ENCODE measurements around the gene ELMOD2. TPM values are rescaled to one million over a fixed set of nuclear protein-coding genes. Genes with fewer than 3 reads are reported as not detected.

Gene ELMOD2
- total and polyA plus RNA-seq, 2 of the 13 experiments (the other 11 are each of a cell fraction or from before 2014, with no cell fraction given): 10.2 to 38.1 TPM

- CTCF ChIA-PET (ENCODE audit: low intra/inter-chr PET ratio, low total read pairs): no interaction called here
- Histone ChIP-seq H3K4me2 (ENCODE audit: low read depth, low read length) (peak overlapping the region; percentile 97), H2AFZ (ENCODE audit: low read length) (no peak overlapping the region), H3K27ac (ENCODE audit: extremely low read length, insufficient read depth, low read length) (no peak overlapping the region), H4K20me1 (ENCODE audit: insufficient read depth, low read length) (no peaks in the 10 kb centered on the region), H3K36me3 (replicated peaks in 1 of 2; ENCODE audit: control insufficient read depth in 1 of 2, insufficient read depth in 2 of 2, low read length in 2 of 2) (no peaks in the 10 kb centered on the region), H3K9ac (ENCODE audit: insufficient read depth, low read depth, low read length) (no peak overlapping the region), H3K4me3 (replicated peaks in 1 of 3; ENCODE audit: insufficient read depth in 1 of 3, low read depth in 2 of 3, low read length in 3 of 3) (peak overlapping the region; percentile 60 to 79 (median 71); a peak in 3 of 6 replicates), H3K4me1 (ENCODE audit: insufficient read depth, low read length) (peaks cover 27% of the 10 kb centered on the region), H3K27me3 (ENCODE audit: control insufficient read depth in 1 of 2, insufficient read depth in 2 of 2, low read length in 2 of 2) (peaks cover 6 to 48% of the 10 kb centered on the region in 2 experiments), H3K9me3 (ENCODE audit: low read length) (no peaks in the 10 kb centered on the region), H3K79me2 (ENCODE audit: insufficient read depth, low read length) (no peaks in the 10 kb centered on the region)
- in situ Hi-C loops (cut with HindIII; ENCODE audit: extremely low pct_ligation_motif_present, low pct_unique_long_range_greater_than_20kb) (no loop called here), intact Hi-C loops (cut with micrococcal nuclease; ENCODE audit: unreplicated experiment) (loop anchor here (5.0 kb wide), 1 partner anchor 42 kb away; no protein-coding TSS in a partner anchor)
- DNase-seq (ENCODE audit: low spot score) (no peak), ATAC-seq (no peak), FAIRE-seq (no peak)
- TF ChIP-seq HOXA5 (CRISPR knock-in tag; IDR thresholded peaks at IDR 0.05) (no peak), EZH2 (conservative IDR thresholded peaks at IDR 0.05; ENCODE audit: low read depth, low read length) (peak; percentile 32; the same call in 1 of the 2 replicates), HES4 (CRISPR knock-in tag; IDR thresholded peaks at IDR 0.05; ENCODE audit: borderline replicate concordance) (no peak), MED13 (CRISPR knock-in tag; IDR thresholded peaks at IDR 0.05) (no peak), PPARG (CRISPR knock-in tag; conservative IDR thresholded peaks at IDR 0.05) (no peak), ZKSCAN1 (IDR thresholded peaks at IDR 0.05; ENCODE audit: low read length) (no peak)
- TF ChIP-seq, protein P1, sequence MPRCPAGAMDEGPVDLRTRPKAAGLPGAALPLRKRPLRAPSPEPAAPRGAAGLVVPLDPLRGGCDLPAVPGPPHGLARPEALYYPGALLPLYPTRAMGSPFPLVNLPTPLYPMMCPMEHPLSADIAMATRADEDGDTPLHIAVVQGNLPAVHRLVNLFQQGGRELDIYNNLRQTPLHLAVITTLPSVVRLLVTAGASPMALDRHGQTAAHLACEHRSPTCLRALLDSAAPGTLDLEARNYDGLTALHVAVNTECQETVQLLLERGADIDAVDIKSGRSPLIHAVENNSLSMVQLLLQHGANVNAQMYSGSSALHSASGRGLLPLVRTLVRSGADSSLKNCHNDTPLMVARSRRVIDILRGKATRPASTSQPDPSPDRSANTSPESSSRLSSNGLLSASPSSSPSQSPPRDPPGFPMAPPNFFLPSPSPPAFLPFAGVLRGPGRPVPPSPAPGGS (CRISPR knock-in tag; IDR thresholded peaks at IDR 0.05): no peak
- BruUV-seq (replicated peaks): no TSS peak
- 44% methylated on average over 7 of the region's 7 CpGs for WGBS (ENCODE audit: low lambda C conversion rate)
- POLR2A ChIA-PET: no interaction called here
Observed at GRCh38 chr4:140569307-140569638, 45.3 kb downstream of the ELMOD2 start.

DNA sequence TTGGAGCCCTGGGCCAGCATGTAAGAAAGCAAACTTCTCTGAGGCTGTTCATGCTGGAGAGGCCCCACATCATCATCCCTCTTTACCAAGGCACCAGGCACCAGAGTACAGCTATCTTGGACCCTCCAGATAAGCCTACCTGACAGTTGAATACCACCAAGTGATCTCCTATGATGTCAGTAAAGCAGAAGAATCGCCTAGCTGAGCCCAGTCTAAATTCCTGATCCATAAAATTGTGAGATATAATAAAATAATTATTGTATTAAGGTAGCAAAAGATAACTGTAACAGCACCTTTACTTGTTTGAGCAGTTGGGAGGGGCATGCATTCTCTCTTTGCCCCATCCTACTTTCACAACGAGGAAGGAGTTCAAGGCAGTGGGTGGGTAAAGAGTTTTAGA is 47.7 kb downstream of the ELMOD2 start:
- BruUV-seq (replicated peaks): no TSS peak
- in situ Hi-C loops (cut with HindIII; ENCODE audit: extremely low pct_ligation_motif_present, low pct_unique_long_range_greater_than_20kb): no loop called here
- H4K20me1 ChIP-seq (ENCODE audit: insufficient read depth, low read length): no peaks in the 10 kb centered on the region
- no peak overlapping the region for H3K4me3 ChIP-seq (replicated peaks in 1 of 3; ENCODE audit: insufficient read depth in 1 of 3, low read depth in 2 of 3, low read length in 3 of 3)
- no peak for ATAC-seq
- no peak overlapping the region for H3K27ac ChIP-seq (ENCODE audit: extremely low read length, insufficient read depth, low read length)
- POLR2A ChIA-PET: no interaction called here
- no peak for DNase-seq (ENCODE audit: low spot score)
- peaks cover 6 to 46% of the 10 kb centered on the region in 2 experiments for H3K27me3 ChIP-seq (ENCODE audit: control insufficient read depth in 1 of 2, insufficient read depth in 2 of 2, low read length in 2 of 2)
- CTCF ChIA-PET (ENCODE audit: low intra/inter-chr PET ratio, low total read pairs): no interaction called here
- no peak overlapping the region for H3K4me2 ChIP-seq (ENCODE audit: low read depth, low read length)
- no peaks in the 10 kb centered on the region for H3K36me3 ChIP-seq (replicated peaks in 1 of 2; ENCODE audit: control insufficient read depth in 1 of 2, insufficient read depth in 2 of 2, low read length in 2 of 2)
- no peak for TF ChIP-seq RBM39 (IDR thresholded peaks at IDR 0.05; ENCODE audit: low read depth, low read length, poor library complexity, severe bottlenecking)
- peak; percentile 96 for TF ChIP-seq ZNF331 (CRISPR knock-in tag; IDR thresholded peaks at IDR 0.05)
- FAIRE-seq: no peak
- peaks cover 27% of the 10 kb centered on the region for H3K4me1 ChIP-seq (ENCODE audit: insufficient read depth, low read length)
- H3K79me2 ChIP-seq (ENCODE audit: insufficient read depth, low read length): no peaks in the 10 kb centered on the region
- H3K9ac ChIP-seq (ENCODE audit: insufficient read depth, low read depth, low read length): no peak overlapping the region
- H3K9me3 ChIP-seq (ENCODE audit: low read length): no peaks in the 10 kb centered on the region
- no peak overlapping the region for H2AFZ ChIP-seq (ENCODE audit: low read length)
- WGBS (ENCODE audit: low lambda C conversion rate): 0% methylated on average over 2 of the region's 2 CpGs
- intact Hi-C loops (cut with micrococcal nuclease; ENCODE audit: unreplicated experiment): no loop called here
